SK-N-SH treated with all-trans-retinoic acid at 6 μM for 48 hours (cell line): ENCODE data around the gene EXOSC10.

Experiments used
- ATAC-seq: fragments of 200-7000 bp; cut with Tn5 transposase; 3 replicates; pipeline ENCODE4 v1.9.1; 2020; ENCODE audit warnings: mild to moderate bottlenecking, moderate library complexity
- ARNTL ChIP-seq: fragments of 450-650 bp; formaldehyde crosslinking; IDR thresholded peaks from 2 replicates; pipeline ENCODE4 v1.5.0; 2020; ENCODE audit warnings: low read depth, mild to moderate bottlenecking, moderate library complexity, borderline replicate concordance
- BACH2 ChIP-seq: fragments of 250-450 bp; sonication (Bioruptor Pico); IDR thresholded peaks from 2 replicates; pipeline ENCODE4 v1.9.0; 2021; ENCODE audit warnings: mild to moderate bottlenecking, borderline replicate concordance
- CSDC2 ChIP-seq: fragments of 250-450 bp; sonication (Bioruptor Pico); IDR thresholded peaks from 2 replicates; pipeline ENCODE4 v1.5.0; 2020; ENCODE audit warnings: mild to moderate bottlenecking, moderate library complexity
- CSRNP3 ChIP-seq: fragments of 250-450 bp; sonication (Bioruptor Pico); IDR thresholded peaks from 2 replicates; pipeline ENCODE4 v1.5.1; 2021; ENCODE audit warnings: mild to moderate bottlenecking, moderate library complexity
- ESRRG ChIP-seq: fragments of 250-450 bp; sonication (Bioruptor Pico); IDR thresholded peaks from 2 replicates; pipeline ENCODE4 v1.6.1; 2021; ENCODE audit warnings: mild to moderate bottlenecking
- GLIS3 ChIP-seq: fragments of 250-450 bp; sonication (Bioruptor Pico); IDR thresholded peaks from 2 replicates; pipeline ENCODE4 v1.5.0; 2020; ENCODE audit warnings: mild to moderate bottlenecking, moderate library complexity
- ISL1 ChIP-seq: fragments of 250-450 bp; sonication (Bioruptor Pico); IDR thresholded peaks from 2 replicates; pipeline ENCODE4 v2.1.2; 2022; ENCODE audit warnings: mild to moderate bottlenecking, moderate library complexity
- OSR1 ChIP-seq: fragments of 250-450 bp; sonication (Bioruptor Pico); IDR thresholded peaks from 2 replicates; pipeline ENCODE4 v1.8.0; 2022; ENCODE audit warnings: moderate library complexity, mild to moderate bottlenecking, inconsistent platforms
- PPARA ChIP-seq: fragments of 250-450 bp; sonication (Bioruptor Pico); IDR thresholded peaks from 2 replicates; pipeline ENCODE4 v1.5.0; 2020; ENCODE audit warnings: mild to moderate bottlenecking, borderline replicate concordance
- RARB ChIP-seq: fragments of 250-450 bp; sonication (Bioruptor Pico); IDR thresholded peaks from 2 replicates; pipeline ENCODE4 v1.8.0; 2021; ENCODE audit warnings: mild to moderate bottlenecking, moderate library complexity
- SNAI2 ChIP-seq: fragments of 250-450 bp; sonication (Bioruptor Pico); IDR thresholded peaks from 2 replicates; pipeline ENCODE4 v1.5.0; 2020; ENCODE audit warnings: mild to moderate bottlenecking, moderate library complexity
- TCF4 ChIP-seq: fragments of 250-450 bp; sonication (Bioruptor Pico); IDR thresholded peaks from 2 replicates; pipeline ENCODE4 v1.8.0; 2021; ENCODE audit warnings: mild to moderate bottlenecking, moderate library complexity, borderline replicate concordance
- TOX ChIP-seq: fragments of 250-450 bp; sonication (Bioruptor Pico); IDR thresholded peaks from 2 replicates; pipeline ENCODE4 v1.8.0; 2021; ENCODE audit warnings: mild to moderate bottlenecking, moderate library complexity, borderline replicate concordance
- TSHZ2 ChIP-seq: fragments of 250-450 bp; sonication (Bioruptor Pico); IDR thresholded peaks from 2 replicates; pipeline ENCODE4 v1.5.0; 2020; ENCODE audit warnings: mild to moderate bottlenecking, moderate library complexity
- ZC3H10 ChIP-seq: fragments of 250-450 bp; sonication (Bioruptor Pico); IDR thresholded peaks from 2 replicates; pipeline ENCODE4 v1.5.1; 2021; ENCODE audit warnings: mild to moderate bottlenecking, moderate library complexity
- ZFP3 ChIP-seq: fragments of 250-450 bp; sonication (Bioruptor Pico); IDR thresholded peaks from 2 replicates; pipeline ENCODE4 v1.5.0; 2020; ENCODE audit warnings: mild to moderate bottlenecking, moderate library complexity
- ZFP30 ChIP-seq: fragments of 450-650 bp; formaldehyde crosslinking; IDR thresholded peaks from 2 replicates; pipeline ENCODE4 v1.5.0; 2022; ENCODE audit warnings: mild to moderate bottlenecking, moderate library complexity
- ZNF565 ChIP-seq: fragments of 450-650 bp; formaldehyde crosslinking; conservative IDR thresholded peaks from 2 replicates; pipeline ENCODE4 v1.5.0; 2020; ENCODE audit warnings: low read depth, mild to moderate bottlenecking, moderate library complexity
- ZNF70 ChIP-seq: fragments of 450-650 bp; formaldehyde crosslinking; IDR thresholded peaks from 2 replicates; pipeline ENCODE4 v1.5.0; 2020; ENCODE audit warnings: mild to moderate bottlenecking, moderate library complexity
- ZNF8 ChIP-seq: fragments of 450-650 bp; formaldehyde crosslinking; IDR thresholded peaks from 2 replicates; pipeline ENCODE4 v1.5.0; 2020; ENCODE audit warnings: mild to moderate bottlenecking, moderate library complexity
- TF ChIP-seq, protein P1 (sequence below): fragments of 250-450 bp; sonication (Bioruptor Pico); IDR thresholded peaks from 2 replicates; pipeline ENCODE4 v1.8.0; 2020; ENCODE audit warnings: mild to moderate bottlenecking, moderate library complexity, borderline replicate concordance
- TF ChIP-seq, protein P2 (sequence below): fragments of 250-450 bp; sonication (Bioruptor Pico); IDR thresholded peaks from 2 replicates; pipeline ENCODE4 v1.5.1; 2020; ENCODE audit warnings: low read depth, mild to moderate bottlenecking, moderate library complexity

Gene EXOSC10

GRCh38 chr1:11026903-11027302 is 72.8 kb downstream of the EXOSC10 start:
- TF ChIP-seq GLIS3 (CRISPR knock-in tag), result no peak
- TF ChIP-seq ESRRG (CRISPR knock-in tag), result no peak
- TF ChIP-seq BACH2 (CRISPR knock-in tag), result no peak
- no peak for TF ChIP-seq TSHZ2 (CRISPR knock-in tag)
- no peak for TF ChIP-seq ZNF565 (CRISPR knock-in tag)
- TF ChIP-seq CSRNP3 (CRISPR knock-in tag), result no peak
- no peak for TF ChIP-seq ZC3H10 (CRISPR knock-in tag)
- TF ChIP-seq ISL1 (CRISPR knock-in tag), result no peak
- no peak for TF ChIP-seq TCF4
- TF ChIP-seq ZFP30 (CRISPR knock-in tag), result no peak
- no peak for TF ChIP-seq RARB
- TF ChIP-seq OSR1 (CRISPR knock-in tag), result no peak
- no peak for TF ChIP-seq CSDC2
- no peak for TF ChIP-seq ZFP3 (CRISPR knock-in tag)
- TF ChIP-seq, protein P1, sequence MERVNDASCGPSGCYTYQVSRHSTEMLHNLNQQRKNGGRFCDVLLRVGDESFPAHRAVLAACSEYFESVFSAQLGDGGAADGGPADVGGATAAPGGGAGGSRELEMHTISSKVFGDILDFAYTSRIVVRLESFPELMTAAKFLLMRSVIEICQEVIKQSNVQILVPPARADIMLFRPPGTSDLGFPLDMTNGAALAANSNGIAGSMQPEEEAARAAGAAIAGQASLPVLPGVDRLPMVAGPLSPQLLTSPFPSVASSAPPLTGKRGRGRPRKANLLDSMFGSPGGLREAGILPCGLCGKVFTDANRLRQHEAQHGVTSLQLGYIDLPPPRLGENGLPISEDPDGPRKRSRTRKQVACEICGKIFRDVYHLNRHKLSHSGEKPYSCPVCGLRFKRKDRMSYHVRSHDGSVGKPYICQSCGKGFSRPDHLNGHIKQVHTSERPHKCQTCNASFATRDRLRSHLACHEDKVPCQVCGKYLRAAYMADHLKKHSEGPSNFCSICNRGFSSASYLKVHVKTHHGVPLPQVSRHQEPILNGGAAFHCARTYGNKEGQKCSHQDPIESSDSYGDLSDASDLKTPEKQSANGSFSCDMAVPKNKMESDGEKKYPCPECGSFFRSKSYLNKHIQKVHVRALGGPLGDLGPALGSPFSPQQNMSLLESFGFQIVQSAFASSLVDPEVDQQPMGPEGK, result no peak
- no peak for TF ChIP-seq ZNF70
- no peak; the same call in 2 of the 3 replicates for ATAC-seq

DNA sequence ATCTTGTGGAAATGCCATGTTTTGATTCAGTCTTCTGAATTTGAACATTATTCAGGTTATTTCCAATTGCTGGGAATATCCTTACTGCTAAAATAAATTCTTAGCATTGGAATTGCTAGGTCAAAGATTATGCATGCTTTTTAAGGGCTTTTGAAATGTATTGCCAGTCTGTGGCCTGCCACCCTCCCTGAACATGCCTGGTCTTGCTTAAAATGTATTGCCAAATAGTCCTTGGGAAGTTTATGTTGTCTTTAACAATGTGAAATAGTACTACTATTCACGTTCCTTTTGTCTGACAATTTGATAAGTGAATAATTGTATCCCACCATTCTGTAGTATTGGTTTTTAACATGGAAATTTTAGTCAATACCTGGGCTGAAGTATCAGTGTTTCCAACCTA is 73.6 kb downstream of the EXOSC10 start:
- TF ChIP-seq, protein P1, result no peak
- no peak for TF ChIP-seq CSRNP3 (CRISPR knock-in tag)
- no peak for TF ChIP-seq BACH2 (CRISPR knock-in tag)
- TF ChIP-seq OSR1 (CRISPR knock-in tag), result no peak
- no peak for TF ChIP-seq ZFP30 (CRISPR knock-in tag)
- no peak for TF ChIP-seq CSDC2
- TF ChIP-seq RARB, result no peak
- no peak for TF ChIP-seq GLIS3 (CRISPR knock-in tag)
- TF ChIP-seq ZC3H10 (CRISPR knock-in tag), result no peak
- TF ChIP-seq ARNTL, result no peak
- TF ChIP-seq PPARA (CRISPR knock-in tag), result no peak
- TF ChIP-seq ZNF70, result no peak
- no peak for TF ChIP-seq ZFP3 (CRISPR knock-in tag)
- TF ChIP-seq TOX (CRISPR knock-in tag), result no peak
- no peak for TF ChIP-seq SNAI2 (CRISPR knock-in tag)
- TF ChIP-seq ZNF8 (CRISPR knock-in tag), result no peak
- TF ChIP-seq TSHZ2 (CRISPR knock-in tag), result no peak
- TF ChIP-seq, protein P2, sequence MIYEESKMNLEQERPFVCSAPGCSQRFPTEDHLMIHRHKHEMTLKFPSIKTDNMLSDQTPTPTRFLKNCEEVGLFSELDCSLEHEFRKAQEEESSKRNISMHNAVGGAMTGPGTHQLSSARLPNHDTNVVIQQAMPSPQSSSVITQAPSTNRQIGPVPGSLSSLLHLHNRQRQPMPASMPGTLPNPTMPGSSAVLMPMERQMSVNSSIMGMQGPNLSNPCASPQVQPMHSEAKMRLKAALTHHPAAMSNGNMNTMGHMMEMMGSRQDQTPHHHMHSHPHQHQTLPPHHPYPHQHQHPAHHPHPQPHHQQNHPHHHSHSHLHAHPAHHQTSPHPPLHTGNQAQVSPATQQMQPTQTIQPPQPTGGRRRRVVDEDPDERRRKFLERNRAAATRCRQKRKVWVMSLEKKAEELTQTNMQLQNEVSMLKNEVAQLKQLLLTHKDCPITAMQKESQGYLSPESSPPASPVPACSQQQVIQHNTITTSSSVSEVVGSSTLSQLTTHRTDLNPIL, result no peak

More for the DNA sequence above, 73.6 kb downstream of the EXOSC10 start:
- ATAC-seq, result no peak
